Measurements from ENCODE around the gene IL3RA. TPM values are rescaled to one million over a fixed set of nuclear protein-coding genes. Genes with fewer than 3 reads are reported as not detected.
"Not testable (repeated sequence)": the region's sequence is repeated elsewhere in the genome, so short reads cannot be mapped to it uniquely, and the experiment has no call there.

IL3RA gene
- polyA plus RNA-seq, 1 of the 3 experiments (the other 2 are of a cell fraction): not detected

- no peak for DNase-seq
- Histone ChIP-seq H3K9me2 (no peaks in the 10 kb centered on the region), H3K27ac (ENCODE audit: low read depth in 2 of 2, low read length in 1 of 2) (no peak overlapping the region), H2AFZ (ENCODE audit: low read depth) (no peak overlapping the region), H3K27me3 (ENCODE audit: insufficient read depth) (no peaks in the 10 kb centered on the region), H3K4me1 (ENCODE audit: control insufficient read depth in 1 of 2, insufficient read depth in 2 of 2, low read depth in 1 of 2, low read length in 1 of 2) (no peaks in the 10 kb centered on the region), H3K9me3 (no peaks in the 10 kb centered on the region), H4K20me1 (ENCODE audit: insufficient read depth) (no peaks in the 10 kb centered on the region), H3F3A (replicated peaks; ENCODE audit: insufficient read depth) (peaks cover 5% of the 10 kb centered on the region), H3K36me3 (replicated peaks in 1 of 2; ENCODE audit: control insufficient read depth in 1 of 2, insufficient read depth in 2 of 2, low read length in 1 of 2) (peaks cover 0 to 23% of the 10 kb centered on the region in 2 experiments), H3K4me2 (no peak overlapping the region), H3K4me3 (ENCODE audit: low read depth in 2 of 2, low read length in 1 of 2) (no peak overlapping the region; a peak in 1 of 4 replicates), H3K79me2 (ENCODE audit: insufficient read depth) (no peaks in the 10 kb centered on the region), H3K9ac (no peak overlapping the region)
- POLR2A ChIA-PET: no interaction called here
- CTCF ChIA-PET: no interaction called here
- 79% methylated on average over 10 of the region's 10 CpGs for WGBS (ENCODE audit: low lambda C conversion rate)
- no peak for TF ChIP-seq POLR2AphosphoS5 (IDR thresholded peaks at IDR 0.05; ENCODE audit: low read depth, low read length)
- TF ChIP-seq FOXM1 (IDR thresholded peaks at IDR 0.05; ENCODE audit: low read depth): no peak
- no peak for TF ChIP-seq TEAD4 (IDR thresholded peaks at IDR 0.05; ENCODE audit: borderline replicate concordance, insufficient read depth)
- no peak for TF ChIP-seq TAF1 (IDR thresholded peaks at IDR 0.05; ENCODE audit: borderline replicate concordance, low read depth, low read length)
- TF ChIP-seq FOXJ3 (CRISPR knock-in tag; IDR thresholded peaks at IDR 0.05): no peak
- no peak for TF ChIP-seq JUND (IDR thresholded peaks at IDR 0.05)
Measured at GRCh38 chrX:1425381-1425780, 88.8 kb downstream of the IL3RA start.

DNA sequence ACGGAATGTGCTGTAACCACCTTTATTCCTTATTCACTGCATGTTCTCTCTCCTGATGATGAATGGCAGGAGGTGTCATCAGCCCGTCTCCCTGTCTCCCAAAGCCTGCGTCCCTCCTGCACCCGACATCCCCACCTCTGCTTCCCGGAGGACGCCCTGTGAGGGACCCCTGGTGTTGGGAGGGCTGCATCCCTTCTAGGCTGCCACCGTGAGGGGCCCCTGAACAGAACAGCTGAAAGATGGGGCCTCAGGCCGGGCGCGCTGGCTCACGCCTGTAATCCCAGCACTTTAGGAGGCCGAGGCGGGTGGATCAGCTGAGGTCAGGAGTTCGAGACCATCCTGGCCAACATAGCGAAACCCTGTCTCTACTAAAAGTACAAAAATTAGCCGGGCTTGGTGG lies 89.7 kb downstream of the IL3RA start:
- H3K4me1 ChIP-seq (ENCODE audit: control insufficient read depth in 1 of 2, insufficient read depth in 2 of 2, low read depth in 1 of 2, low read length in 1 of 2); DNase-seq; H3K27me3 ChIP-seq (ENCODE audit: insufficient read depth); H4K20me1 ChIP-seq (ENCODE audit: insufficient read depth); H3K9me2 ChIP-seq; H2AFZ ChIP-seq (ENCODE audit: low read depth); H3K4me2 ChIP-seq; H3F3A ChIP-seq (replicated peaks; ENCODE audit: insufficient read depth); CTCF ChIA-PET; H3K9ac ChIP-seq; POLR2A ChIA-PET; H3K27ac ChIP-seq (ENCODE audit: low read depth in 2 of 2, low read length in 1 of 2); H3K4me3 ChIP-seq (ENCODE audit: low read depth in 2 of 2, low read length in 1 of 2); H3K79me2 ChIP-seq (ENCODE audit: insufficient read depth); H3K9me3 ChIP-seq: not testable (repeated sequence)
- peaks cover 0 to 24% of the 10 kb centered on the region in 2 experiments for H3K36me3 ChIP-seq (replicated peaks in 1 of 2; ENCODE audit: control insufficient read depth in 1 of 2, insufficient read depth in 2 of 2, low read length in 1 of 2)
- WGBS (ENCODE audit: low lambda C conversion rate): 88% methylated on average over 16 of the region's 16 CpGs

DNA sequence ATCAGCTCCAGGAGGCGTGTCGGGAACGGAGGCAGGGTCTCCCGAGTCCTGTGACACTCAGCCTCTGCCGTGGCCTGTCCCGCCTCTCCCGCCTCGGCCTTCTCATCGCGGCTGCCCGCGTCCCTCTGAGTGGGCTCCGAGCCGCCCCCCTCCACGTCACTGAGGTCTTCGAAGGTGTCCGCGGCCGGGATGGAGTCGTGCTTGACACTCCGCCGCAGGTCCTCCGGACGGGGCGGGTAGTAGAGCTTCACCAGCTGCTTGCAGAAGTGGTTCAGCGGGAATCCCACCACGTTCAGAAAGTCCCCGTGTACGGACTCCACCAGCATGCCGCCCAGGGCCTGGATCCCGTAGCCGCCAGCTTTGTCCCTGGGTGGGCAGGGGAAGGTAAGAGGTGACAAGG lies 91.2 kb downstream of the IL3RA start:
- Histone ChIP-seq H3K4me1 (ENCODE audit: control insufficient read depth in 1 of 2, insufficient read depth in 2 of 2, low read depth in 1 of 2, low read length in 1 of 2) (no peaks in the 10 kb centered on the region), H3K4me3 (ENCODE audit: low read depth in 2 of 2, low read length in 1 of 2) (no peak overlapping the region), H4K20me1 (ENCODE audit: insufficient read depth) (no peaks in the 10 kb centered on the region), H2AFZ (ENCODE audit: low read depth) (no peak overlapping the region), H3K4me2 (no peak overlapping the region), H3K9ac (no peak overlapping the region), H3K27ac (ENCODE audit: low read depth in 2 of 2, low read length in 1 of 2) (no peak overlapping the region), H3F3A (replicated peaks; ENCODE audit: insufficient read depth) (no peaks in the 10 kb centered on the region), H3K27me3 (ENCODE audit: insufficient read depth) (no peaks in the 10 kb centered on the region), H3K9me2 (no peaks in the 10 kb centered on the region), H3K79me2 (ENCODE audit: insufficient read depth) (no peaks in the 10 kb centered on the region), H3K36me3 (replicated peaks in 1 of 2; ENCODE audit: control insufficient read depth in 1 of 2, insufficient read depth in 2 of 2, low read length in 1 of 2) (peaks cover 0 to 15% of the 10 kb centered on the region in 2 experiments), H3K9me3 (no peaks in the 10 kb centered on the region)
- ChIA-PET POLR2A (no interaction called here), CTCF (no interaction called here)
- WGBS (ENCODE audit: low lambda C conversion rate): 94% methylated on average over 26 of the region's 32 CpGs
- TF ChIP-seq GABPA (IDR thresholded peaks at IDR 0.05; ENCODE audit: low read depth): no peak
- TF ChIP-seq, protein P1, sequence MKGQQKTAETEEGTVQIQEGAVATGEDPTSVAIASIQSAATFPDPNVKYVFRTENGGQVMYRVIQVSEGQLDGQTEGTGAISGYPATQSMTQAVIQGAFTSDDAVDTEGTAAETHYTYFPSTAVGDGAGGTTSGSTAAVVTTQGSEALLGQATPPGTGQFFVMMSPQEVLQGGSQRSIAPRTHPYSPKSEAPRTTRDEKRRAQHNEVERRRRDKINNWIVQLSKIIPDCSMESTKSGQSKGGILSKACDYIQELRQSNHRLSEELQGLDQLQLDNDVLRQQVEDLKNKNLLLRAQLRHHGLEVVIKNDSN (IDR thresholded peaks at IDR 0.05; ENCODE audit: borderline replicate concordance, low read depth): no peak
- TF ChIP-seq, protein P2, sequence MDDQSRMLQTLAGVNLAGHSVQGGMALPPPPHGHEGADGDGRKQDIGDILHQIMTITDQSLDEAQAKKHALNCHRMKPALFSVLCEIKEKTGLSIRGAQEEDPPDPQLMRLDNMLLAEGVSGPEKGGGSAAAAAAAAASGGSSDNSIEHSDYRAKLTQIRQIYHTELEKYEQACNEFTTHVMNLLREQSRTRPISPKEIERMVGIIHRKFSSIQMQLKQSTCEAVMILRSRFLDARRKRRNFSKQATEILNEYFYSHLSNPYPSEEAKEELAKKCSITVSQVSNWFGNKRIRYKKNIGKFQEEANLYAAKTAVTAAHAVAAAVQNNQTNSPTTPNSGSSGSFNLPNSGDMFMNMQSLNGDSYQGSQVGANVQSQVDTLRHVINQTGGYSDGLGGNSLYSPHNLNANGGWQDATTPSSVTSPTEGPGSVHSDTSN (IDR thresholded peaks at IDR 0.05): no peak
- no peak for TF ChIP-seq ZBTB33 (IDR thresholded peaks at IDR 0.05; ENCODE audit: borderline replicate concordance, low read depth)
- no peak for TF ChIP-seq NRF1 (IDR thresholded peaks at IDR 0.05; ENCODE audit: low read depth, low read length)
- TF ChIP-seq EP300 (IDR thresholded peaks at IDR 0.05; ENCODE audit: borderline replicate concordance in 1 of 2, low read depth in 1 of 2, low read length in 1 of 2): no peak
- no peak for TF ChIP-seq USF2 (IDR thresholded peaks at IDR 0.05; ENCODE audit: borderline replicate concordance, low read depth, low read length)
- TF ChIP-seq, protein P3, sequence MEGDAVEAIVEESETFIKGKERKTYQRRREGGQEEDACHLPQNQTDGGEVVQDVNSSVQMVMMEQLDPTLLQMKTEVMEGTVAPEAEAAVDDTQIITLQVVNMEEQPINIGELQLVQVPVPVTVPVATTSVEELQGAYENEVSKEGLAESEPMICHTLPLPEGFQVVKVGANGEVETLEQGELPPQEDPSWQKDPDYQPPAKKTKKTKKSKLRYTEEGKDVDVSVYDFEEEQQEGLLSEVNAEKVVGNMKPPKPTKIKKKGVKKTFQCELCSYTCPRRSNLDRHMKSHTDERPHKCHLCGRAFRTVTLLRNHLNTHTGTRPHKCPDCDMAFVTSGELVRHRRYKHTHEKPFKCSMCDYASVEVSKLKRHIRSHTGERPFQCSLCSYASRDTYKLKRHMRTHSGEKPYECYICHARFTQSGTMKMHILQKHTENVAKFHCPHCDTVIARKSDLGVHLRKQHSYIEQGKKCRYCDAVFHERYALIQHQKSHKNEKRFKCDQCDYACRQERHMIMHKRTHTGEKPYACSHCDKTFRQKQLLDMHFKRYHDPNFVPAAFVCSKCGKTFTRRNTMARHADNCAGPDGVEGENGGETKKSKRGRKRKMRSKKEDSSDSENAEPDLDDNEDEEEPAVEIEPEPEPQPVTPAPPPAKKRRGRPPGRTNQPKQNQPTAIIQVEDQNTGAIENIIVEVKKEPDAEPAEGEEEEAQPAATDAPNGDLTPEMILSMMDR (IDR thresholded peaks at IDR 0.05): no peak
- no peak for TF ChIP-seq ELF1 (IDR thresholded peaks at IDR 0.05)
- no peak for TF ChIP-seq RFX5 (IDR thresholded peaks at IDR 0.05; ENCODE audit: low read length)
- TF ChIP-seq MXI1 (IDR thresholded peaks at IDR 0.05; ENCODE audit: low read depth, low read length): no peak
- no peak for DNase-seq

All from SK-N-SH (cell line).